SK-N-SH (cell line): Measurements from ENCODE around the gene TMEM200B. TPM values are rescaled to one million over a fixed set of nuclear protein-coding genes. Genes with fewer than 3 reads are reported as not detected.

ENCODE experiments used
- CTCF ChIA-PET: fragments of 300-600, 350-600 bp; formaldehyde crosslinking; extraction: SDS; loops from one replicate; lab custom pipeline; 2021; lab: Yijun Ruan, JAX
- POLR2A ChIA-PET: fragments of 350-600 bp; sonication (Branson Sonifier 250); formaldehyde crosslinking; extraction: SDS; loops from one replicate; lab custom pipeline; 2020; ENCODE audit warnings: antibody characterized with exemption, inconsistent platforms; lab: Yijun Ruan, JAX
- DNase-seq: peaks from one replicate; pipeline ENCODE4 v3.0.0; 2012
- H2AFZ ChIP-seq: fragments of 200-600 bp; sonication (generic); 2 replicates; pipeline ENCODE4 v1.8.1; 2016; ENCODE audit warnings: antibody characterized with exemption, mild to moderate bottlenecking, low read depth
- H3F3A ChIP-seq: fragments of 200-600 bp; sonication (generic); replicated peaks from 2 replicates; pipeline ENCODE3; 2016; ENCODE audit warnings: antibody characterized with exemption, mild to moderate bottlenecking; ENCODE audit not compliant: insufficient read depth
- H3K27ac ChIP-seq, 2 experiments: fragments of 200-500 bp in 1 of 2; fragments of 200-600 bp in 1 of 2; sonication (Bioruptor generic) in 1 of 2; sonication (generic), shearing (Covaris generic) in 1 of 2; 2 replicates each; pipeline versions ENCODE4 v1.5.1 to v1.6.1; 2014 to 2016; ENCODE audit warnings: low read depth in 2 of 2, inconsistent platforms in 1 of 2, low read length in 1 of 2, mild to moderate bottlenecking in 1 of 2, mixed read lengths in 1 of 2
- H3K27me3 ChIP-seq: fragments of 200-600 bp; sonication (generic), shearing (Covaris generic); 2 replicates; pipeline ENCODE4 v1.6.1; 2016; ENCODE audit warnings: mixed run types; ENCODE audit not compliant: insufficient read depth
- H3K36me3 ChIP-seq, 2 experiments: fragments of 200-500 bp in 1 of 2; fragments of 200-600 bp in 1 of 2; sonication (Bioruptor generic) in 1 of 2; sonication (generic) in 1 of 2; replicated peaks in 1 of 2; 2 replicates each; pipeline versions ENCODE3 to v1.5.1; 2014 to 2016; ENCODE audit warnings: low read length in 1 of 2, mild to moderate bottlenecking in 1 of 2; ENCODE audit not compliant: insufficient read depth in 2 of 2, control insufficient read depth in 1 of 2
- H3K4me1 ChIP-seq, 2 experiments: fragments of 200-500 bp in 1 of 2; fragments of 200-600 bp in 1 of 2; sonication (Bioruptor generic) in 1 of 2; sonication (generic), shearing (Covaris generic) in 1 of 2; 2 replicates each; pipeline versions ENCODE4 v1.5.1 to v1.6.1; 2014 to 2016; ENCODE audit warnings: low read depth in 1 of 2, low read length in 1 of 2, mixed run types in 1 of 2; ENCODE audit not compliant: insufficient read depth in 2 of 2, control insufficient read depth in 1 of 2
- H3K4me2 ChIP-seq: fragments of 200-600 bp; sonication (generic), shearing (Covaris generic); 2 replicates; pipeline ENCODE4 v1.6.1; 2017; ENCODE audit warnings: mixed run types
- H3K4me3 ChIP-seq, 2 experiments: fragments of 200-500 bp in 1 of 2; fragments of 200-600 bp in 1 of 2; sonication (Bioruptor generic) in 1 of 2; sonication (generic), shearing (Covaris generic) in 1 of 2; 2 replicates each; pipeline versions ENCODE4 v1.5.1 to v1.8.1; 2014 to 2016; ENCODE audit warnings: low read depth in 2 of 2, inconsistent platforms in 1 of 2, low read length in 1 of 2, mild to moderate bottlenecking in 1 of 2, mixed read lengths in 1 of 2, moderate library complexity in 1 of 2
- H3K79me2 ChIP-seq: fragments of 200-600 bp; sonication (generic); 2 replicates; pipeline ENCODE4 v1.8.1; 2017; ENCODE audit warnings: mild to moderate bottlenecking; ENCODE audit not compliant: insufficient read depth
- H3K9ac ChIP-seq: fragments of 200-600 bp; sonication (generic); 2 replicates; pipeline ENCODE4 v1.6.1; 2017; ENCODE audit warnings: mixed run types
- H3K9me2 ChIP-seq: fragments of 200-600 bp; sonication (generic); 2 replicates; pipeline ENCODE4 v1.6.1; 2017; ENCODE audit warnings: mixed run types
- H3K9me3 ChIP-seq: fragments of 200-600 bp; sonication (generic); 2 replicates; pipeline ENCODE4 v1.6.1; 2017; ENCODE audit warnings: mixed run types, mild to moderate bottlenecking, moderate library complexity
- H4K20me1 ChIP-seq: fragments of 200-600 bp; sonication (generic); 2 replicates; pipeline ENCODE4 v1.6.1; 2017; ENCODE audit warnings: mild to moderate bottlenecking, mixed run types; ENCODE audit not compliant: insufficient read depth
- CHD2 ChIP-seq: fragments of 150-350 bp; IDR thresholded peaks from 2 replicates; pipeline ENCODE4 v1.6.1; 2018; ENCODE audit warnings: low read length; ENCODE audit not compliant: partially characterized antibody
- CTCF ChIP-seq: fragments of 200-600 bp; sonication (generic); IDR thresholded peaks from 2 replicates; pipeline ENCODE4 v1.6.1; 2017; ENCODE audit warnings: antibody characterized with exemption, mild to moderate bottlenecking, moderate library complexity
- EP300 ChIP-seq, 2 experiments: IDR thresholded peaks; 2 replicates each; pipeline versions ENCODE4 v1.4.0 to v1.6.1; 2012; ENCODE audit warnings: borderline replicate concordance in 1 of 2, low read depth in 1 of 2, low read length in 1 of 2
- EZH2phosphoT487 ChIP-seq: fragments of 200-600 bp; sonication (generic); IDR thresholded peaks from 2 replicates; pipeline ENCODE4 v1.6.1; 2017; ENCODE audit warnings: low read depth, mixed run types, mild to moderate bottlenecking, antibody characterized with exemption, moderate library complexity, borderline replicate concordance
- IRF3 ChIP-seq: fragments of 150-350 bp; IDR thresholded peaks from 2 replicates; pipeline ENCODE4 v1.6.1; 2016; ENCODE audit warnings: mild to moderate bottlenecking, low read depth, low read length
- MEF2A ChIP-seq: IDR thresholded peaks from 2 replicates; pipeline ENCODE4 v1.4.0; 2012; ENCODE audit warnings: low read depth, borderline replicate concordance
- NRF1 ChIP-seq: IDR thresholded peaks from 2 replicates; pipeline ENCODE4 v1.6.1; 2012; ENCODE audit warnings: low read depth, mild to moderate bottlenecking, low read length
- PBX3 ChIP-seq: IDR thresholded peaks from 2 replicates; pipeline ENCODE4; 2012
- POLR2AphosphoS5 ChIP-seq: IDR thresholded peaks from 2 replicates; pipeline ENCODE4 v1.6.1; 2012; ENCODE audit warnings: low read depth, low read length
- RCOR1 ChIP-seq: fragments of 150-350 bp; IDR thresholded peaks from 2 replicates; pipeline ENCODE4 v1.6.1; 2017; ENCODE audit warnings: antibody characterized with exemption, low read length
- RFX5 ChIP-seq: IDR thresholded peaks from 2 replicates; pipeline ENCODE4 v1.6.1; 2012; ENCODE audit warnings: mild to moderate bottlenecking, improper control_type of control experiment, low read length
- RXRA ChIP-seq: IDR thresholded peaks from 2 replicates; pipeline ENCODE4 v1.4.0; 2012; ENCODE audit warnings: low read depth, mild to moderate bottlenecking, borderline replicate concordance
- USF2 ChIP-seq: fragments of 150-350 bp; IDR thresholded peaks from 2 replicates; pipeline ENCODE4 v1.6.1; 2017; ENCODE audit warnings: antibody characterized with exemption, low read length, low read depth, borderline replicate concordance
- YY1 ChIP-seq: IDR thresholded peaks from 2 replicates; pipeline ENCODE4 v1.4.0; 2012; ENCODE audit warnings: low read depth, mild to moderate bottlenecking
- WGBS: methylation state at CpG from one replicate; pipeline ENCODE4 v1.1.6; 2017; ENCODE audit warnings: low lambda C conversion rate; 5-methylcytosine and 5-hydroxymethylcytosine counted together
- polyA plus RNA-seq, 3 experiments: library from polyadenylated mRNA; depleted of rRNA; stranded (reverse); fragments of >200 nt; gene quantifications; 2 replicates each; pipeline ENCODE4 v1.2.3, GENCODE V29; 2012

TMEM200B gene
- polyA plus RNA-seq, 1 of the 3 experiments (the other 2 are of a cell fraction): 1.5 TPM

GRCh38 chr1:29169976-29170375 is 46.3 kb upstream of the TMEM200B start:
- ChIA-PET POLR2A (no interaction called here), CTCF (interaction anchor here (1.6 to 3.7 kb wide), 2 partner anchors 11 to 285 kb away, joined by 6 to 24 read pairs; partner anchors contain the start of gene SRSF4)
- no peaks in the 10 kb centered on the region for H3K9me2 ChIP-seq
- peaks cover 100% of the 10 kb centered on the region for H3K79me2 ChIP-seq
- 88% methylated on average over 3 of the region's 3 CpGs for WGBS
- no peak for DNase-seq
- H3K27ac ChIP-seq: no peak overlapping the region
- H3K27me3 ChIP-seq: no peaks in the 10 kb centered on the region
- peaks cover 35 to 36% of the 10 kb centered on the region in 2 experiments for H3K36me3 ChIP-seq
- no peak for TF ChIP-seq RCOR1
- no peak for TF ChIP-seq POLR2AphosphoS5
- TF ChIP-seq CTCF: no peak
- no peak for TF ChIP-seq PBX3
- no peak for TF ChIP-seq RFX5
- TF ChIP-seq EP300 (IDR thresholded peaks at IDR 0.05; ENCODE audit: borderline replicate concordance in 1 of 2, low read depth in 1 of 2, low read length in 1 of 2): no peak
- TF ChIP-seq EZH2phosphoT487: no peak
- no peak for TF ChIP-seq RXRA
- no peak for TF ChIP-seq MEF2A
- TF ChIP-seq NRF1: no peak
- no peak for TF ChIP-seq IRF3
- TF ChIP-seq YY1: no peak
- TF ChIP-seq CHD2: no peak
- peaks cover 4% of the 10 kb centered on the region for H3F3A ChIP-seq
- H3K4me1 ChIP-seq: peaks cover 3 to 19% of the 10 kb centered on the region in 2 experiments; a peak in 3 of 4 replicates
- H3K4me2 ChIP-seq: no peak overlapping the region
- H4K20me1 ChIP-seq: peaks cover 96% of the 10 kb centered on the region
- no peak overlapping the region for H2AFZ ChIP-seq
- H3K9me3 ChIP-seq: no peaks in the 10 kb centered on the region
- H3K9ac ChIP-seq: no peak overlapping the region
- H3K4me3 ChIP-seq: no peak overlapping the region

GRCh38 chr1:29167904-29168303 is 44.2 kb upstream of the TMEM200B start:
- peaks cover 53 to 54% of the 10 kb centered on the region in 2 experiments for H3K36me3 ChIP-seq
- CTCF ChIA-PET: interaction anchor here (1.4 to 2.7 kb wide), 2 partner anchors 10 to 35 kb away, joined by 4 to 10 read pairs; no protein-coding TSS in a partner anchor
- H3K9me3 ChIP-seq: no peaks in the 10 kb centered on the region
- H3K4me1 ChIP-seq: peaks cover 3 to 20% of the 10 kb centered on the region in 2 experiments; a peak in 3 of 4 replicates
- no peak overlapping the region for H3K4me3 ChIP-seq
- peaks cover 4% of the 10 kb centered on the region for H3F3A ChIP-seq
- H3K4me2 ChIP-seq: no peak overlapping the region
- H4K20me1 ChIP-seq: peaks cover 97% of the 10 kb centered on the region
- POLR2A ChIA-PET: interaction anchor here (2.7 kb wide), 1 partner anchor 14 kb away, joined by 14 read pairs; the partner anchor contains the start of gene SRSF4
- H2AFZ ChIP-seq: no peak overlapping the region
- no peaks in the 10 kb centered on the region for H3K27me3 ChIP-seq
- H3K79me2 ChIP-seq: peaks cover 100% of the 10 kb centered on the region
- H3K9me2 ChIP-seq: no peaks in the 10 kb centered on the region
- 97% methylated on average over 9 of the region's 9 CpGs for WGBS
- no peak for DNase-seq
- H3K9ac ChIP-seq: no peak overlapping the region
- no peak overlapping the region for H3K27ac ChIP-seq
- no peak for TF ChIP-seq EP300 (IDR thresholded peaks at IDR 0.05; ENCODE audit: borderline replicate concordance in 1 of 2, low read depth in 1 of 2, low read length in 1 of 2)
- no peak for TF ChIP-seq USF2
- TF ChIP-seq NRF1: no peak
- no peak for TF ChIP-seq CTCF
